ENCODE measurements around the gene ZNF644.

Gene ZNF644

DNA sequence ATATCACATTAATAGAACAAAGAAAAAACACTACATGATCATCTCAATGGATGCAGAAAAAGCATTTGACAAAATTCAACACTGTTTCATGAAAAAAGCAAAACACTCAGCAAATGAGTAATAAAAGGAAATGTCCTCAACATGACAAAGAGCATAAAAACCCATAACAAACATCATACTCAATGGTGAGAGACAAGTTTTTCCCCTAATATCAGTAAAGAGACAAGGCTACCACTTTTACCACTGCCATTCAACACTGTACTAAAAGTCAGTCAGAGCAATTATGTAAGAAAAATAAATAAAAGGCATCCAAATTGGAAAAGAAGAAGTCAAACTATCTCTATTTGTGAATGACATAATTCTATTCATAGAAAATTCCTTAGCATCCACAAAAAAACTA lies 64.3 kb downstream of the ZNF644 start:
- TF ChIP-seq, protein P1, sequence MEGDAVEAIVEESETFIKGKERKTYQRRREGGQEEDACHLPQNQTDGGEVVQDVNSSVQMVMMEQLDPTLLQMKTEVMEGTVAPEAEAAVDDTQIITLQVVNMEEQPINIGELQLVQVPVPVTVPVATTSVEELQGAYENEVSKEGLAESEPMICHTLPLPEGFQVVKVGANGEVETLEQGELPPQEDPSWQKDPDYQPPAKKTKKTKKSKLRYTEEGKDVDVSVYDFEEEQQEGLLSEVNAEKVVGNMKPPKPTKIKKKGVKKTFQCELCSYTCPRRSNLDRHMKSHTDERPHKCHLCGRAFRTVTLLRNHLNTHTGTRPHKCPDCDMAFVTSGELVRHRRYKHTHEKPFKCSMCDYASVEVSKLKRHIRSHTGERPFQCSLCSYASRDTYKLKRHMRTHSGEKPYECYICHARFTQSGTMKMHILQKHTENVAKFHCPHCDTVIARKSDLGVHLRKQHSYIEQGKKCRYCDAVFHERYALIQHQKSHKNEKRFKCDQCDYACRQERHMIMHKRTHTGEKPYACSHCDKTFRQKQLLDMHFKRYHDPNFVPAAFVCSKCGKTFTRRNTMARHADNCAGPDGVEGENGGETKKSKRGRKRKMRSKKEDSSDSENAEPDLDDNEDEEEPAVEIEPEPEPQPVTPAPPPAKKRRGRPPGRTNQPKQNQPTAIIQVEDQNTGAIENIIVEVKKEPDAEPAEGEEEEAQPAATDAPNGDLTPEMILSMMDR (IDR thresholded peaks at IDR 0.05; ENCODE audit: insufficient read depth, low read depth, low read length, missing control alignments): no peak
- DNase-seq (ENCODE audit: low read depth): no peak
- no peak overlapping the region for H3K4me3 ChIP-seq (ENCODE audit: low read depth, low read length)

DNA sequence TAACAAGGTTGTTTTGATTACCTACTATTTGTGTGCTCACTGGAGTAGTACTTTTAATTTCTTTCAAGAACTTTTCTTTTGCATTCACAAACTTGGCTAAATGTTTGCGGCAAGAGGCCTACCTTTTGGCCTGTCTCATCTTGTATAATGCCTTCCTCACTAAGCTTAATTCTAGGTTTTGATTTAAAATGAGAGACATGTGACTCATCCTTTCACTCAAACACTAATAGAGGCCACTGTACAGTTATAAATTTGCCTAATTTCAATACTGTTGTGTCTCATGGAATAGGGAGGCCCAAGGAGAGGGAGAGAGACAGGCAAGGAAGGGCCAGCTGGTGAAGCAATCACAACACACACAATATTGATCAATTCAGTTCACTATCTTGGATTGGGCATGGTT lies 66.1 kb downstream of the ZNF644 start:
- TF ChIP-seq, protein P1 (IDR thresholded peaks at IDR 0.05; ENCODE audit: insufficient read depth, low read depth, low read length, missing control alignments): no peak
- no peak for DNase-seq (ENCODE audit: low read depth)
- H3K4me3 ChIP-seq (ENCODE audit: low read depth, low read length): no peak overlapping the region

GRCh38 chr1:90952906-90953305 lies 68.9 kb downstream of the ZNF644 start:
- no peak overlapping the region for H3K4me3 ChIP-seq (ENCODE audit: low read depth, low read length)
- TF ChIP-seq, protein P1 (IDR thresholded peaks at IDR 0.05; ENCODE audit: insufficient read depth, low read depth, low read length, missing control alignments): no peak
- no peak for DNase-seq (ENCODE audit: low read depth)

DNA sequence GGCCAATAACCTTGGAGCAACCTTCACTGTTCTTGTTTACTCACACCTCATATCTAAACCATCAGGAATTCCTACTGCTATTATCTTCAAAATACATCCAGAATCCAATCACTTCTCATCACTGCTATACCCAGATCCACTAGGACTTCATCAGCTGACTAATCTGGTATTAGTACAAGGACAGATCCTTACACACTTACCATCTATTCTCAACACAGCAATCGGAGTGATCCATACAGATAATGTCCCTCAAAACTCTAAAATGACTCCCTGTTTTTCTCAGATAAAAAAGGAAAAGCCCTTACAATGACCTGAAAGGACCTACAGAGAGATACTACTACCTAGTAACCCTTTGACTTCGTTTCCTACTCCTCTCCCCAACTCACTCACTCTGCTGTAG lies 70.8 kb downstream of the ZNF644 start:
- H3K4me3 ChIP-seq (ENCODE audit: low read depth, low read length): no peak overlapping the region
- DNase-seq (ENCODE audit: low read depth): no peak
- TF ChIP-seq, protein P1 (IDR thresholded peaks at IDR 0.05; ENCODE audit: insufficient read depth, low read depth, low read length, missing control alignments): no peak

DNA sequence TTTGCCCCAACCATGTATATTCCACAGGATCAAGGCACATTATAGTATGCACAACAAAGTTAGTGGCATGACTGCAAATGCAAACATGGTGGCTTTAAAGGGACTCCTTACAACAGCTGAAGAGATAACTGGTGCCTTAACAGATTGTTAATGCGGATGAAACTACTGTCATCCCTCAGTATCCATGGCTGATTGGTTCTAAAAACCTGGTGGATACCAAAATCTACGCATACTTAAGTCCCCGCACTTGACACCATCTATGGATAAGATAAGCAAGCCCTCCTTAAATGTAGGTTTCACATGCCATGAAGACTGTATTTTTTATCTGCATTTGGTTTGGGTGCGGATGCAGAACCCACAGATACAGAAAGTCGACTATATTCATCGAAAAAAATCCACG lies 73.5 kb downstream of the ZNF644 start:
- no peak for DNase-seq (ENCODE audit: low read depth)
- no peak overlapping the region for H3K4me3 ChIP-seq (ENCODE audit: low read depth, low read length)
- TF ChIP-seq, protein P1 (IDR thresholded peaks at IDR 0.05; ENCODE audit: insufficient read depth, low read depth, low read length, missing control alignments): no peak

DNA sequence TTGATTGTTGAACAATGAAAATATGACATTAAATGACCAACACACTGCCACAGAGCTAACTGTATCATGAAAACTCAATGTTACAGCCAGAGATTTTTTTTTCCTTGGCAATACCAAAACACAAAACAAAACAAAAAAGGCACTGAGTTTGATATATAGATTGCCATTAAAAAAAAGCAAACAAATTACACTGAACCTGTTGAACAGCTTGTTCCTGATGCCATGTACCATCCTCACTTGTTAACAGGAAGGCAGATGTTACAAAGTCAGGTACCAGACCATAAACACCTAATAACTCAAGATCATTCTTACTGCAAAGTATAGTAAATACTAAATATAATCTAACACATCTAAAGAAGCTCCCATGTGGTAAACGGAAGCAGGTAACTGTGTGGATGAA lies 75.2 kb downstream of the ZNF644 start:
- no peak overlapping the region for H3K4me3 ChIP-seq (ENCODE audit: low read depth, low read length)
- TF ChIP-seq, protein P1 (IDR thresholded peaks at IDR 0.05; ENCODE audit: insufficient read depth, low read depth, low read length, missing control alignments): no peak
- DNase-seq (ENCODE audit: low read depth): no peak

DNA sequence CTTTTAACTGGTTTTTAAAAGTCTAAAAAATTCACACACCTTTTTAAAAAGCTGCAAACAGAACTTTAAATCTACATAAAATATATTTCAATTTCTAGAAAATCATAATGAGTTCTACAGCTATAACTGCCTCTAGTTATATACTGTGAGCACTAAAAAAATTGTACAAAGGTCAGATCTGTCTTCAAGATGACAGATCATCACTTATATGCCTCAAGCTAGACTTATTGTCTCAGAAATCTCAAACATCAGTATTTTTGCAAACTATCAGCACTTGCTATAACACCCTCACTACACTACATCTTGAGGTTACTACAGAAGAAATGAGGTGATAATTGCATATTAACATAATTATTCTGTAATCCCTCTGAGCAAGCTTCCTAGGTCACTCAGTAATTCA lies 76.5 kb downstream of the ZNF644 start:
- TF ChIP-seq, protein P1 (IDR thresholded peaks at IDR 0.05; ENCODE audit: insufficient read depth, low read depth, low read length, missing control alignments): no peak
- DNase-seq (ENCODE audit: low read depth): no peak
- H3K4me3 ChIP-seq (ENCODE audit: low read depth, low read length): no peak overlapping the region
